Activated CD8-positive, alpha-beta T cell treated with anti-CD3 and anti-CD28 coated beads for 36 hours (primary cell): Measurements from ENCODE around the gene ADGRA1. TPM values are rescaled to one million over a fixed set of nuclear protein-coding genes. Genes with fewer than 3 reads are reported as not detected.
"Not testable (repeated sequence)": the region's sequence is repeated elsewhere in the genome, so short reads cannot be mapped to it uniquely, and the experiment has no call there.

Experiments used
- ATAC-seq: fragments of 200-7000 bp; cut with Tn5 transposase; one replicate; pipeline ENCODE4 v1.10.0; 2021; ENCODE audit warnings: mild to moderate bottlenecking, moderate library complexity
- CTCF ChIA-PET: fragments of 350-600 bp; sonication (Branson Sonifier 250); formaldehyde crosslinking; loops from one replicate; lab custom pipeline; 2021; ENCODE audit warnings: antibody characterized with exemption; lab: Charles Lee
- POLR2A ChIA-PET: fragments of 350-600 bp; sonication (Branson Sonifier 250); formaldehyde crosslinking; loops from one replicate; lab custom pipeline; 2021; ENCODE audit warnings: antibody characterized with exemption; lab: Charles Lee
- DNase-seq: peaks from one replicate; pipeline ENCODE4 v3.0.0-alpha.2; 2020
- H3K27ac Mint-ChIP-seq: one replicate; pipeline ENCODE4 v1.8.0; 2021; ENCODE audit warnings: mild to moderate bottlenecking, mixed read lengths
- H3K27me3 Mint-ChIP-seq: one replicate; pipeline ENCODE4 v1.8.0; 2021; ENCODE audit warnings: mixed read lengths
- H3K36me3 Mint-ChIP-seq: one replicate; pipeline ENCODE4 v1.8.0; 2021; ENCODE audit warnings: low read depth, mixed read lengths
- H3K4me1 Mint-ChIP-seq: one replicate; pipeline ENCODE4 v1.8.0; 2021; ENCODE audit warnings: low read depth, mixed read lengths
- H3K4me3 Mint-ChIP-seq: one replicate; pipeline ENCODE4 v1.8.0; 2021; ENCODE audit warnings: mild to moderate bottlenecking, moderate library complexity, mixed read lengths
- H3K9me3 Mint-ChIP-seq: one replicate; pipeline ENCODE4 v1.8.0; 2021; ENCODE audit warnings: mixed read lengths
- intact Hi-C: fragments of 100-400 bp; cut with micrococcal nuclease; formaldehyde crosslinking; loops from one replicate; pipeline ENCODE4 v1.10.0; 2022
- total RNA-seq, 2 experiments: library from RNA; stranded (reverse); gene quantifications; one replicate each; pipeline ENCODE4 v1.2.3, GENCODE V29; 2021
- TF ChIP-seq, protein P1 (sequence below): fragments of 200-600 bp; IDR thresholded peaks from one replicate; pipeline ENCODE4 v1.8.0; 2022; ENCODE audit warnings: antibody characterized with exemption, mild to moderate bottlenecking

The ADGRA1 gene
- total RNA-seq, 2 experiments from 2014 or later: not detected

DNA sequence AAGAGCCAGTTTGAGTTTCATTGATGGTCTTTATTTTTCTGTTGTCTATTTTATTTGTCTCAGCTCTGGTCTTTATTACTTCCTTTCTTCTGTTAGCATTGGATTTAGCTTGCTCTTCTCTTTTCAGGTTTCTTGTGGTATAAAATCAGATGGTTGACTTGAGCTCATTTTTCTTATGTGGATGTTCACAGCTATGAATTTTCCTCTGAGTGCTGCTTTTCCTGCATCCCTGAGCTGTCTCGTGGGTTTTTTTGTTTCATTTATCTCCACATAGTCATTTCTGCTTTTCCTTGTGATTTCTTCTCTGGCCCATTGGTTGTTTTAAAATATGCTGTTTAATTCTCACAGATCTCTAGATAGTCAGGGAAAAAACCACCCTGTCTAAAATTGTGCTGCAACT, 19.7 kb downstream of the ADGRA1 start:
- ATAC-seq (no peak), DNase-seq (no peak)
- intact Hi-C loops: no loop called here
- Mint-ChIP-seq H3K36me3 (no peaks in the 10 kb centered on the region), H3K9me3 (peaks cover 15% of the 10 kb centered on the region), H3K4me1 (no peaks in the 10 kb centered on the region), H3K4me3 (no peak overlapping the region), H3K27ac (no peak overlapping the region), H3K27me3 (peaks cover 5% of the 10 kb centered on the region)
- POLR2A ChIA-PET: no interaction called here
- CTCF ChIA-PET: no interaction called here
- TF ChIP-seq, protein P1, sequence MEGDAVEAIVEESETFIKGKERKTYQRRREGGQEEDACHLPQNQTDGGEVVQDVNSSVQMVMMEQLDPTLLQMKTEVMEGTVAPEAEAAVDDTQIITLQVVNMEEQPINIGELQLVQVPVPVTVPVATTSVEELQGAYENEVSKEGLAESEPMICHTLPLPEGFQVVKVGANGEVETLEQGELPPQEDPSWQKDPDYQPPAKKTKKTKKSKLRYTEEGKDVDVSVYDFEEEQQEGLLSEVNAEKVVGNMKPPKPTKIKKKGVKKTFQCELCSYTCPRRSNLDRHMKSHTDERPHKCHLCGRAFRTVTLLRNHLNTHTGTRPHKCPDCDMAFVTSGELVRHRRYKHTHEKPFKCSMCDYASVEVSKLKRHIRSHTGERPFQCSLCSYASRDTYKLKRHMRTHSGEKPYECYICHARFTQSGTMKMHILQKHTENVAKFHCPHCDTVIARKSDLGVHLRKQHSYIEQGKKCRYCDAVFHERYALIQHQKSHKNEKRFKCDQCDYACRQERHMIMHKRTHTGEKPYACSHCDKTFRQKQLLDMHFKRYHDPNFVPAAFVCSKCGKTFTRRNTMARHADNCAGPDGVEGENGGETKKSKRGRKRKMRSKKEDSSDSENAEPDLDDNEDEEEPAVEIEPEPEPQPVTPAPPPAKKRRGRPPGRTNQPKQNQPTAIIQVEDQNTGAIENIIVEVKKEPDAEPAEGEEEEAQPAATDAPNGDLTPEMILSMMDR: no peak

DNA sequence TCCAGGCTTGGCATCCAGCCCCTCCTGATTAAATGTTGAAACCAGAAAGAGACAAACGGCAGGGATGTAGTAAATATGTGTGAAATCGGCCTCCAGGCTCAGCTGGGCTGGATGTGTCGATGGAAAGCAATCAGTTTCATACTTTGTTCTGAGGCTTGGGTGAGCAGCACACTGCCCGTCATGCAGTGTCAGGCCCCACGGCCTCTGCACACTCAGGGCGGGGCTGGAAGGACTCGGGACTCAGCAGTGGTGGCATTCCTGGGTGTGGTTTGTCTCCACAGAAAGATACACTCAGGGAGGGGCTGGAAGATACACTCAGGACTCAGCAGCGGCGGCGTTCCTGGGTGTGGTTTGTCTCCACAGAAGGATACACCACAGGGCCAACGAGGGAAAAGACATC, 22.0 kb downstream of the ADGRA1 start:
- Mint-ChIP-seq H3K4me1 (no peaks in the 10 kb centered on the region), H3K36me3 (no peaks in the 10 kb centered on the region), H3K27ac (no peak overlapping the region), H3K4me3 (no peak overlapping the region), H3K27me3 (peaks cover 2% of the 10 kb centered on the region), H3K9me3 (peaks cover 15% of the 10 kb centered on the region)
- intact Hi-C loops: no loop called here
- ATAC-seq: no peak
- no peak for DNase-seq
- ChIA-PET POLR2A (no interaction called here), CTCF (no interaction called here)
- TF ChIP-seq, protein P1: no peak

DNA sequence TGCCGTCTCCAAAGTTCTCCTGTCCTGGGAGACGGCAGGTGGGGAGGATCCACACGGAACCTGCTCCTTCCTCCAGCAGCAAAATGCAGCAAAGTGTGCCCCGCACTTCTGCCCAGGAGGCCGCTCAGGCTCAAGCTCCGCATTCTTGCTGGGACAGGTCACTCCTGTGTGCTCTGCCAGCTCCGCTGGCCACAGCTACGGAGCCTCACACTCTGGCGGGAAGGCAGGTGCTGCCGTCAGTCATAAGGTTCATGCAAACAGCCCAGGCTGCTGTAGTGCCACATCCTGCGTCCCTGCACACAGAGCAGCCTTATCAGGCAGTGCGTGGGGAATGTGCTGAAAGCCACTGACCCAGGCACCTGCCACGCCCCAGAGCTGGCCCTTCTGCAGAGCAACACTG, 22.4 kb downstream of the ADGRA1 start:
- H3K27ac Mint-ChIP-seq: no peak overlapping the region
- H3K4me1 Mint-ChIP-seq: no peaks in the 10 kb centered on the region
- peaks cover 2% of the 10 kb centered on the region for H3K27me3 Mint-ChIP-seq
- no peak overlapping the region for H3K4me3 Mint-ChIP-seq
- DNase-seq (no peak), ATAC-seq (no peak)
- intact Hi-C loops: no loop called here
- ChIA-PET CTCF (no interaction called here), POLR2A (no interaction called here)
- H3K36me3 Mint-ChIP-seq: no peaks in the 10 kb centered on the region
- peaks cover 15% of the 10 kb centered on the region for H3K9me3 Mint-ChIP-seq
- TF ChIP-seq, protein P1: no peak

DNA sequence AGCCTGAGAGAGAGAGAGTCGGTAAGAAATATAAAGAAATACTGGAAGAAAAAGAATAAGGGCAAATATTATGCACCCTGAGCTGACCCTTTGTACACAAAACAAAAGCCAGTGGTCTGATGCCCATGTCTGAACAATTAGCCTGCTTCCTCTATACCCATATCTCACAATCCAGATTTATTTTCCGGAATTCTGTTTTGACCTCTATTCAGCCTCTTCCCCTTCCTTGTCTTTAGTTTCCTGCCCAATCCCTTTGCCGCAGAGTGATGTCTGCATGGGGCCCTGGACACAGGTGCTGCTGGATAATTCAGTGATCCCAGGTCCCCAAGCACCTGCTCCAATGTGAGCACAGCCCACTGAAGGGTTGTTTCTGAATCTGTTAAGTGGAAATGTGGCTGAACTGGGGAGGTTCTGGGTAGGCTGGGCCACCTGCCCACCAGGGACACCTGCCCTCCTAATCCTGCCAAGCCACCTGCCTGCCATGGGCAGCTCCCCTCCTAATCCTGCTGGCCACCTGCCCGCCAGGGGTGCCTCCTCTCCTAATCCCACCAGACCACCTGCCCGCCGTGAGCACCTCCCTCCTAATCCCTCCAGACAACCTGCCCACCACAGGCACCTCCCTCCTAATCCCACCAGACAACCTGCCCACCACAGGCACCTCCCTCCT, 23.0 kb downstream of the ADGRA1 start:
- intact Hi-C loops: no loop called here

DNA sequence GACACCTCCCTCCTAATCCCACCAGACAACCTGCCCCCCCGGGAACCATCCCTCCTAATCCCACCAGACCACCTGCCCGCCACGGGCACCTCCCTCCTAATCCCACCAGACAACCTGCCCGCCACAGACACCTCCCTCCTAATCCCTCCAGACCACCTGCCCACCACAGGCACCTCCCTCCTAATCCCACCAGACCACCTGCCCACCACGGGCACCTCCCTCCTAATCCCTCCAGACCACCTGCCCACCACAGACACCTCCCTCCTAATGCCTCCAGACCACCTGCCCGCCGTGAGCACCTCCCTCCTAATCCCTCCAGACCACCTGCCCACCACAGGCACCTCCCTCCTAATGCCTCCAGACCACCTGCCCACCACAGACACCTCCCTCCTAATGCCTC, 23.9 kb downstream of the ADGRA1 start:
- H3K27me3 Mint-ChIP-seq, POLR2A ChIA-PET, ATAC-seq: not testable (repeated sequence)

More for the DNA sequence above, 23.0 kb downstream of the ADGRA1 start:
- ATAC-seq (no peak), DNase-seq (no peak)
- H3K27me3 Mint-ChIP-seq: peaks cover 2% of the 10 kb centered on the region
- H3K9me3 Mint-ChIP-seq: peaks cover 15% of the 10 kb centered on the region
- H3K4me3 Mint-ChIP-seq: no peak overlapping the region
- ChIA-PET POLR2A (no interaction called here), CTCF (no interaction called here)
- H3K36me3 Mint-ChIP-seq: no peaks in the 10 kb centered on the region
- TF ChIP-seq, protein P1: no peak
- H3K4me1 Mint-ChIP-seq: no peaks in the 10 kb centered on the region
- H3K27ac Mint-ChIP-seq: no peak overlapping the region

More for the DNA sequence above, 23.9 kb downstream of the ADGRA1 start:
- DNase-seq, H3K4me3 Mint-ChIP-seq, H3K27ac Mint-ChIP-seq, H3K36me3 Mint-ChIP-seq, intact Hi-C loops, H3K4me1 Mint-ChIP-seq, CTCF ChIA-PET: not testable (repeated sequence)
- H3K9me3 Mint-ChIP-seq: peaks cover 15% of the 10 kb centered on the region
